Peyer's patch (tissue), 4 donors: ENCODE data around the gene TRIML2.

Experiments used
- POLR2A ChIP-seq, 2 donors: fragments of 450-650 bp; IDR thresholded peaks; one replicate each; pipeline ENCODE4 v1.5.1; 2017; ENCODE audit warnings: antibody characterized with exemption in 2 of 2, mild to moderate bottlenecking in 2 of 2, moderate library complexity in 2 of 2
- TF ChIP-seq, protein P1 (sequence below), 6 experiments: fragments of 450-650 bp in 4 of 6; fragments of 200-600 bp in 2 of 6; sonication (generic) in 1 of 6; IDR thresholded peaks; one replicate each; pipeline ENCODE4 v1.5.1; 2017 to 2019; ENCODE audit warnings: antibody characterized with exemption in 6 of 6, mild to moderate bottlenecking in 3 of 6, moderate library complexity in 1 of 6

DNA sequence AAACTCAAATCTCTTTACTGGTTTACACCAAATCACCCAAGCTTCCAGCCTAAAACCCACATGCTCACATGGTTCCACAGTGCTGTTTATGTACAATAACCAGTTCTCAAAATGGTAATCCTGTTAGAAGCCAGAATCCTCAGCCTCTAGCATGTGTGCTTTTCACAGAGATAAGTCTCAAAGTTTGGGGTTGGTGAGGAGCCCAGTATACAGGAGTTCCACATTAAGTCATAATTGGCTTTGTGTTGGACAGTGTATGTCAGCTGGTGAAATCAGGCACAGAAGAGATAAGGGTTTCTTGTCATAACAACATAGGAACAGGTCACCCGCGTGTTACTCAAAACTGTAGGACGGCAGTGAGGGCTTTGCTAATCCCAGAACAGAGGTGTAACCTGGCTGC, 29.7 kb upstream of the TRIML2 start, which contains the start of gene TRIML1:
- TF ChIP-seq, protein P1, sequence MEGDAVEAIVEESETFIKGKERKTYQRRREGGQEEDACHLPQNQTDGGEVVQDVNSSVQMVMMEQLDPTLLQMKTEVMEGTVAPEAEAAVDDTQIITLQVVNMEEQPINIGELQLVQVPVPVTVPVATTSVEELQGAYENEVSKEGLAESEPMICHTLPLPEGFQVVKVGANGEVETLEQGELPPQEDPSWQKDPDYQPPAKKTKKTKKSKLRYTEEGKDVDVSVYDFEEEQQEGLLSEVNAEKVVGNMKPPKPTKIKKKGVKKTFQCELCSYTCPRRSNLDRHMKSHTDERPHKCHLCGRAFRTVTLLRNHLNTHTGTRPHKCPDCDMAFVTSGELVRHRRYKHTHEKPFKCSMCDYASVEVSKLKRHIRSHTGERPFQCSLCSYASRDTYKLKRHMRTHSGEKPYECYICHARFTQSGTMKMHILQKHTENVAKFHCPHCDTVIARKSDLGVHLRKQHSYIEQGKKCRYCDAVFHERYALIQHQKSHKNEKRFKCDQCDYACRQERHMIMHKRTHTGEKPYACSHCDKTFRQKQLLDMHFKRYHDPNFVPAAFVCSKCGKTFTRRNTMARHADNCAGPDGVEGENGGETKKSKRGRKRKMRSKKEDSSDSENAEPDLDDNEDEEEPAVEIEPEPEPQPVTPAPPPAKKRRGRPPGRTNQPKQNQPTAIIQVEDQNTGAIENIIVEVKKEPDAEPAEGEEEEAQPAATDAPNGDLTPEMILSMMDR (IDR thresholded peaks at IDR 0.05): no peak
- TF ChIP-seq POLR2A (IDR thresholded peaks at IDR 0.05): no peak
